Measurements from ENCODE around the gene CAMK2B. TPM values are rescaled to one million over a fixed set of nuclear protein-coding genes. Genes with fewer than 3 reads are reported as not detected.

CAMK2B gene
- total and polyA plus RNA-seq, 7 experiments from 2014 or later: 0.12 to 0.61 TPM; not detected in 5

- Histone ChIP-seq H3K9me3 (ENCODE audit: control insufficient read depth in 2 of 3, low read length in 3 of 3) (no peaks in the 10 kb centered on the region), H3K27ac (ENCODE audit: low read depth, low read length) (peak overlapping the region; percentile 79), H3K27me3 (ENCODE audit: control insufficient read depth in 2 of 2, insufficient read depth in 2 of 2, low read length in 2 of 2) (no peaks in the 10 kb centered on the region), H3K4me3 (ENCODE audit: low read length) (no peak overlapping the region), H3K4me1 (ENCODE audit: control insufficient read depth in 2 of 2, insufficient read depth in 2 of 2, low read length in 2 of 2) (peaks cover 17 to 20% of the 10 kb centered on the region in 2 donors), H3K36me3 (ENCODE audit: control insufficient read depth in 2 of 3, insufficient read depth in 3 of 3, low read length in 3 of 3) (no peaks in the 10 kb centered on the region)
- H3K36me3 Mint-ChIP-seq: peaks cover 0 to 4% (median 0%) of the 10 kb centered on the region in 5 donors
- peak overlapping the region in 3 of 10 donors; percentile 64 to 81 (median 79) for H3K4me3 Mint-ChIP-seq
- DNase-seq (no peak), ATAC-seq (no peak)
- intact Hi-C loops (cut with micrococcal nuclease): loop anchor here in 1 of 2 donors (1.0 to 5.0 kb wide), 3 partner anchors 59 to 588 kb away; partner anchors contain the start of genes H2AZ2 and YKT6
- H3K4me1 Mint-ChIP-seq: peaks cover 13 to 29% (median 26%) of the 10 kb centered on the region in 7 donors
- H3K27ac Mint-ChIP-seq: peak overlapping the region; percentile 40 to 96 (median 94)
- no peaks in the 10 kb centered on the region for H3K27me3 Mint-ChIP-seq
- CTCF ChIA-PET: interaction anchor here (1.6 kb wide), 1 partner anchor 18 kb away, joined by 7 read pairs; no protein-coding TSS in a partner anchor
- POLR2A ChIA-PET: interaction anchor here (1.5 to 2.0 kb wide), 2 partner anchors 58 to 231 kb away, joined by 10 to 12 read pairs; partner anchors contain the start of genes NUDCD3 and YKT6
- H3K9me3 Mint-ChIP-seq: peaks cover 0 to 6% (median 0%) of the 10 kb centered on the region in 11 donors
Measured at GRCh38 chr7:44258865-44259546, 66.4 kb downstream of the CAMK2B start.

- Mint-ChIP-seq H3K27me3 (no peaks in the 10 kb centered on the region), H3K4me3 (peak overlapping the region; percentile 22 to 87 (median 75))
Measured at GRCh38 chr7:44258423-44258760, 67.0 kb downstream of the CAMK2B start.

GRCh38 chr7:44257618-44258422 is 67.6 kb downstream of the CAMK2B start:
- intact Hi-C loops (cut with micrococcal nuclease): loop anchor here (1.0 to 5.0 kb wide), 5 partner anchors 17 to 589 kb away; partner anchors contain the start of genes H2AZ2 (in 1 of the 2), NUDCD3 (in 1 of the 2) and YKT6 (in 1 of the 2)

More at GRCh38 chr7:44258423-44258760, 67.0 kb downstream of the CAMK2B start:
- no peak for DNase-seq
- Histone ChIP-seq H3K27ac (ENCODE audit: low read depth, low read length) (peak overlapping the region; percentile 79), H3K36me3 (ENCODE audit: control insufficient read depth in 2 of 3, insufficient read depth in 3 of 3, low read length in 3 of 3) (no peaks in the 10 kb centered on the region), H3K4me1 (ENCODE audit: control insufficient read depth in 2 of 2, insufficient read depth in 2 of 2, low read length in 2 of 2) (peaks cover 17 to 20% of the 10 kb centered on the region in 2 donors), H3K27me3 (ENCODE audit: control insufficient read depth in 2 of 2, insufficient read depth in 2 of 2, low read length in 2 of 2) (no peaks in the 10 kb centered on the region), H3K9me3 (ENCODE audit: control insufficient read depth in 2 of 3, low read length in 3 of 3) (no peaks in the 10 kb centered on the region), H3K4me3 (ENCODE audit: low read length) (peak overlapping the region; percentile 10)
- ChIA-PET POLR2A (interaction anchor here (1.5 to 2.0 kb wide), 2 partner anchors 57 to 232 kb away, joined by 10 to 12 read pairs; partner anchors contain the start of genes NUDCD3 and YKT6), CTCF (interaction anchor here (1.6 kb wide), 1 partner anchor 17 kb away, joined by 7 read pairs; no protein-coding TSS in a partner anchor)
- Mint-ChIP-seq H3K9me3 (peaks cover 0 to 6% (median 0%) of the 10 kb centered on the region in 11 donors), H3K27ac (peak overlapping the region; percentile 82 to 96 (median 94)), H3K4me1 (peaks cover 13 to 29% (median 26%) of the 10 kb centered on the region in 7 donors), H3K36me3 (peaks cover 0 to 4% (median 0%) of the 10 kb centered on the region in 5 donors)
- no peak for ATAC-seq
- intact Hi-C loops (cut with micrococcal nuclease): loop anchor here in 1 of 2 donors (1.0 to 5.0 kb wide), 3 partner anchors 58 to 589 kb away; partner anchors contain the start of genes H2AZ2 and YKT6

GRCh38 chr7:44257213-44257612 is 68.2 kb downstream of the CAMK2B start:
- Mint-ChIP-seq H3K4me3 (peak overlapping the region in 3 of 10 donors; percentile 64 to 79 (median 73)), H3K27ac (peak overlapping the region; percentile 55 to 96 (median 94))

More at GRCh38 chr7:44257618-44258422, 67.6 kb downstream of the CAMK2B start:
- no peaks in the 10 kb centered on the region for H3K27me3 ChIP-seq (ENCODE audit: control insufficient read depth in 2 of 2, insufficient read depth in 2 of 2, low read length in 2 of 2)
- peak overlapping the region; percentile 79 for H3K27ac ChIP-seq (ENCODE audit: low read depth, low read length)
- H3K4me1 Mint-ChIP-seq: peaks cover 13 to 29% (median 26%) of the 10 kb centered on the region in 7 donors
- ChIA-PET POLR2A (interaction anchor here (0.8 to 2.0 kb wide), 3 partner anchors 22 to 233 kb away, joined by 3 to 12 read pairs (median 10); partner anchors contain the start of genes NUDCD3 and YKT6), CTCF (interaction anchor here (1.6 kb wide), 1 partner anchor 17 kb away, joined by 7 read pairs; no protein-coding TSS in a partner anchor)
- peak overlapping the region; percentile 22 to 87 (median 75) for H3K4me3 Mint-ChIP-seq
- H3K36me3 ChIP-seq (ENCODE audit: control insufficient read depth in 2 of 3, insufficient read depth in 3 of 3, low read length in 3 of 3): no peaks in the 10 kb centered on the region
- peaks cover 17 to 20% of the 10 kb centered on the region in 2 donors for H3K4me1 ChIP-seq (ENCODE audit: control insufficient read depth in 2 of 2, insufficient read depth in 2 of 2, low read length in 2 of 2)
- peak overlapping the region; percentile 10 for H3K4me3 ChIP-seq (ENCODE audit: low read length)
- peaks cover 0 to 4% (median 0%) of the 10 kb centered on the region in 5 donors for H3K36me3 Mint-ChIP-seq
- H3K9me3 ChIP-seq (ENCODE audit: control insufficient read depth in 2 of 3, low read length in 3 of 3): no peaks in the 10 kb centered on the region
- peak; percentile 44 to 75 (median 67) for DNase-seq
- ATAC-seq: peak; percentile 83
- H3K27ac Mint-ChIP-seq: peak overlapping the region; percentile 82 to 96 (median 94)
- peaks cover 0 to 6% (median 0%) of the 10 kb centered on the region in 11 donors for H3K9me3 Mint-ChIP-seq
- no peaks in the 10 kb centered on the region for H3K27me3 Mint-ChIP-seq

GRCh38 chr7:44256459-44256858 is 68.9 kb downstream of the CAMK2B start:
- H3K27ac Mint-ChIP-seq: peak overlapping the region in 5 of 9 donors; percentile 4 to 73 (median 38)
- peaks cover 0 to 6% (median 0%) of the 10 kb centered on the region in 11 donors for H3K9me3 Mint-ChIP-seq
- intact Hi-C loops (cut with micrococcal nuclease): loop anchor here (2.0 to 5.0 kb wide), 4 partner anchors 16 to 591 kb away; partner anchors contain the start of genes H2AZ2 (in 1 of the 2) and NUDCD3 (in 1 of the 2)
- DNase-seq (no peak), ATAC-seq (no peak)
- H3K4me1 Mint-ChIP-seq: peaks cover 13 to 29% (median 26%) of the 10 kb centered on the region in 7 donors
- peaks cover 0 to 4% (median 0%) of the 10 kb centered on the region in 5 donors for H3K36me3 Mint-ChIP-seq
- Histone ChIP-seq H3K9me3 (ENCODE audit: control insufficient read depth in 2 of 3, low read length in 3 of 3) (no peaks in the 10 kb centered on the region), H3K4me3 (ENCODE audit: low read length) (no peak overlapping the region), H3K36me3 (ENCODE audit: control insufficient read depth in 2 of 3, insufficient read depth in 3 of 3, low read length in 3 of 3) (no peaks in the 10 kb centered on the region), H3K4me1 (ENCODE audit: control insufficient read depth in 2 of 2, insufficient read depth in 2 of 2, low read length in 2 of 2) (peaks cover 17 to 20% of the 10 kb centered on the region in 2 donors), H3K27ac (ENCODE audit: low read depth, low read length) (no peak overlapping the region), H3K27me3 (ENCODE audit: control insufficient read depth in 2 of 2, insufficient read depth in 2 of 2, low read length in 2 of 2) (no peaks in the 10 kb centered on the region)
- POLR2A ChIA-PET: no interaction called here
- no peaks in the 10 kb centered on the region for H3K27me3 Mint-ChIP-seq
- H3K4me3 Mint-ChIP-seq: no peak overlapping the region
- CTCF ChIA-PET: no interaction called here

More at GRCh38 chr7:44257213-44257612, 68.2 kb downstream of the CAMK2B start:
- Mint-ChIP-seq H3K9me3 (peaks cover 0 to 6% (median 0%) of the 10 kb centered on the region in 11 donors), H3K4me1 (peaks cover 13 to 29% (median 26%) of the 10 kb centered on the region in 7 donors), H3K36me3 (peaks cover 0 to 4% (median 0%) of the 10 kb centered on the region in 5 donors), H3K27me3 (no peaks in the 10 kb centered on the region)
- H3K4me3 ChIP-seq (ENCODE audit: low read length): peak overlapping the region; percentile 10
- ATAC-seq (no peak), DNase-seq (no peak)
- H3K4me1 ChIP-seq (ENCODE audit: control insufficient read depth in 2 of 2, insufficient read depth in 2 of 2, low read length in 2 of 2): peaks cover 17 to 20% of the 10 kb centered on the region in 2 donors
- no peaks in the 10 kb centered on the region for H3K27me3 ChIP-seq (ENCODE audit: control insufficient read depth in 2 of 2, insufficient read depth in 2 of 2, low read length in 2 of 2)
- ChIA-PET CTCF (no interaction called here), POLR2A (interaction anchor here (0.8 kb wide), 1 partner anchor 23 kb away, joined by 3 read pairs; no protein-coding TSS in a partner anchor)
- peak overlapping the region; percentile 79 for H3K27ac ChIP-seq (ENCODE audit: low read depth, low read length)
- H3K9me3 ChIP-seq (ENCODE audit: control insufficient read depth in 2 of 3, low read length in 3 of 3): no peaks in the 10 kb centered on the region
- intact Hi-C loops (cut with micrococcal nuclease): loop anchor here (2.0 to 5.0 kb wide), 4 partner anchors 16 to 590 kb away; partner anchors contain the start of genes H2AZ2 (in 1 of the 2) and NUDCD3 (in 1 of the 2)
- H3K36me3 ChIP-seq (ENCODE audit: control insufficient read depth in 2 of 3, insufficient read depth in 3 of 3, low read length in 3 of 3): no peaks in the 10 kb centered on the region

Data from naive thymus-derived CD4-positive, alpha-beta T cell (primary cell).